GM15510 (cell line): ENCODE results near the gene SGCA.

Source experiments
- POLR2A ChIP-seq: IDR thresholded peaks from 3 replicates; pipeline ENCODE4 v1.6.1; 2011; ENCODE audit warnings: borderline replicate concordance; ENCODE audit not compliant: insufficient read length; ENCODE audit errors: extremely low read depth

SGCA gene

DNA sequence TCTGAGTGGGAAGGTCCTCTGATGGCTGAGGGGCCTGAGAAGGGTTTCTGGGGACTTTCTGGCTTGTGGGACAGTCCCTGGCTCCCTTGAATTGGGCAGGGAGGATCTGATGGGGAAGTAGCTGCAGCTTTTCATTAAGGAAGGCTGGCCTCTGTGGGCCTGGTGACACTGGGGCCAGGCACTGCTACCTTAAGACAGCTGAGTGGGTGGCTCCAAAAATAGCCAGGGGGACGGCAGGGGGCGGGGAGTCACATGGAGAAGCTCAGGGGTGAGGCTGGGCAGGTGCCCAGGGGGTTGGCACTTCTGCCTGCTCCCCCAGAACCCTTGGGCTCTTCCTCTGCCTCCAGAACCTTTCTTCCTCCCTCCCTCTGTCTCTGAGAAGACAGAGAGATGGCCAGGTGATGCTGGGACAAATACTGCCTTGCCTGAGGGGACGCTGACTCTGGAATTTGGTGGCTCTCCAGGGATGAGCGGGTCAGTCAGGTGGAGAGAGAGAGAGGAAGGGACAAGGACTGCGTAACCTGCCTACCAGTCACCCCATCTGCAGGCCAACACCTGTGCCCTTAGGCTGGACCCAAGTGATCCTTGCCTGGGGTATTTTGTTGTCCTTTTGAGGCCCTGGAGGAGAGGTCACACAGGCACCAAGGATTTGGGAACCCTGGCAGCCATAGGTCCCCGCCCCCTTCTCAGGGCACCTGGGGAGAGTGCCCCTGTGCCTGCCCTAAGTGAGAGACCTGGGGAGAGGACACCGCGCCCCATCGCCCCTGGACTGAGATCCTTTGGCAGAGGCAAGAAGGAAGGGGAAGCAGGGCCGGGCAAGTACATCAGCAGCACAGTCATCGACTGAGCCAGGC, 1.7 kb upstream of the SGCA start:
- no peak for TF ChIP-seq POLR2A

DNA sequence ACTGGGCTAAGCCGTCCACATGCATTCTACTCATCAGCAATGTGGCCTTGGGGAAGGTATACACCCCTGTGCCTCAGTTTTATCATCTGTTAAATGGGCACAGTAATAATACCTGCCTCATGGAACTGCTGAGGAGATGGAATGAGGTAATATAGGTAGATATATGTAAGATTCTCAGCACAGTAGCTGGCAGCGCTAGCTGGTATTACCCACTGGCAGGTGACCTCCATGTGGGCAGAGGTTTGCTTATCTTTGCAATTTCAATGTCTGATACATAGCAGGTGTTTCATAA, 1.2 kb upstream of the SGCA start:
- TF ChIP-seq POLR2A = no peak

DNA sequence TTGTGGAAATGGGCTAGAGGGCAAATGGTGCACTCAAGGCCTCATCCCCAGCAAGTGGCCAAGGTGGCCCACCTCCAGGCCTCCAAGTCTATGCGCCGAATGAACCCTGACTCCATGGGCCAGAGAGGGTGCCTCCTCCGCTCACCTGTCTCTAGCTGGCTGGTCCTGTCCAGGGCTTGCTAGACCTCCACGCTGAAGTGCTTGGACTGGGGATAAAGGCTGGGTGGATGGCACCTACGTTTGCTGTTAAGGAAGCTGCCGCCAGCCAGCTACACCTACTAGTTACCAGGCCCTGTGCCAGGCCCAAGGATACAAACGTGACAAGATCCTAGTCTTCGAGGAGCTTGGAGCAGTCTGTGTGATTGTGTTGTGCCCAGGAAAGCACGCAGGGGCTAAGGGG, 739 bp upstream of the SGCA start:
- no peak for TF ChIP-seq POLR2A

DNA sequence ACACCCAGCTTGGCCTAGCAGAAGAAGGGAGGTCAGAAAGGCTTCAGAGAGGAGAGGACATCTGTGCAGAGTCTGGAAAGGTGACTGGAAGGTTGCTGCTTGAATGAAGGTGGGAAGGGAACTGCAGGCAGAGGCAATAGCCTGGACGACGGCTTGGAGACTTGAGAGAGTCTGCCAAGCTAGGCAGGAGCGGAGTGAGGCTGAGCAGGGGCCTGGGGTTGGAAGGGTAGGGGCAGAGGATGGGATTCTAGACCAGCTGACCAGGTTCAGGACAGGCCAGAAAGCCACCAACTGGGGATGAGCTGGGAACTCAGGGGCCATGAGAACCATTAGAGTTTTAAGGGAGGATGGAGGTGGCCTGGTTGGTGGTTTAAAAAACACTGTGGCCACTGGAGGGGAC, 339 bp upstream of the SGCA start:
- no peak for TF ChIP-seq POLR2A

DNA sequence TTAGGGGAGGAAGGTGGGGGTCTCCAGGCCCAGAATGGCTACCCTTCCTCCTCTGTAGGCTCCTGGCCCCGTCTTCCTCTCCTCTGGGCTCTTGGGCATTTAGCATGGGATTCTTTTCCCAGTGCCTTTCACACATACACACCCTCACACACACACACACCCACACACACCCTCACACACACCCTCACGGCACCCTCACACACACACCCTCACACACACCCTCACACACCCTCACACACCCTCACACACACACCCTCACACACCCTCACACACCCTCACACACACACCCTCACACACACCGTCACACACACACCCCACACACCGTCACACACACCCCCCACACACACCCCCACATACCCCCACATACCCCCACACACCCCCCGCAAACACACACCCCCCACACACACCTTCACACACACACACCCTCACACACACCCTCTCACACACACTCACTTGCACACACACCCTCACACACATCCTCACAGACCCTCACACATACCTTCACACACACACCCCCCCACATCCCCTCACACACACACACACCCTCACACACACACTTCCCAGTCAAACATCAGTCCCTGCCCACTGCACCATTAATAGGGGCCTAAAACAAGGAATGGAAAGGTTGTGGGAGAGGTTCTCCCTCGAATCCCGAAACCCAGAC, 845 bp downstream of the SGCA start:
- TF ChIP-seq POLR2A = no peak

DNA sequence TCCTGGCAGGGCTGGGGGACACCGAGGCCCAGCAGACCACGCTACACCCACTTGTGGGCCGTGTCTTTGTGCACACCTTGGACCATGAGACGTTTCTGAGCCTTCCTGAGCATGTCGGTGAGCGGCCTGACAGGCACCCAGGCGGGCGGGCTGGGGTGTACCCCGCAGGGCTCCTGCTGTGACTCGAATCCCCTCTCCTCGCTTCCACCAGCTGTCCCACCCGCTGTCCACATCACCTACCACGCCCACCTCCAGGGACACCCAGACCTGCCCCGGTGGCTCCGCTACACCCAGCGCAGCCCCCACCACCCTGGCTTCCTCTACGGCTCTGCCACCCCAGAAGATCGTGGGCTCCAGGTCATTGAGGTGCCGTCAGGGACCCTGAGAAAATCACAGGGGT, 1.6 kb downstream of the SGCA start:
- TF ChIP-seq POLR2A = no peak

DNA sequence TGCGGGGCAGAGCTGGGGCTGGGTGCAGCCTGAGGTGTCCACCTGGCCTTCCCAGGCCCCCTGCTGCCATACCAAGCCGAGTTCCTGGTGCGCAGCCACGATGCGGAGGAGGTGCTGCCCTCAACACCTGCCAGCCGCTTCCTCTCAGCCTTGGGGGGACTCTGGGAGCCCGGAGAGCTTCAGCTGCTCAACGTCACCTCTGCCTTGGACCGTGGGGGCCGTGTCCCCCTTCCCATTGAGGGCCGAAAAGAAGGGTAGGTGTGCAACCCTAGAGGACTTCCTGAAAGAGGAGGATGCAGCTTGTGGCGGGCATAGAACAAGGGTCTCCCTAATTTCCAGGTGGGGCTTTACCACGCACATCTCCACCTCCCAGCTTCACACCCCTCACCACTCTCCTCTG, 2.5 kb downstream of the SGCA start:
- TF ChIP-seq POLR2A = no peak

DNA sequence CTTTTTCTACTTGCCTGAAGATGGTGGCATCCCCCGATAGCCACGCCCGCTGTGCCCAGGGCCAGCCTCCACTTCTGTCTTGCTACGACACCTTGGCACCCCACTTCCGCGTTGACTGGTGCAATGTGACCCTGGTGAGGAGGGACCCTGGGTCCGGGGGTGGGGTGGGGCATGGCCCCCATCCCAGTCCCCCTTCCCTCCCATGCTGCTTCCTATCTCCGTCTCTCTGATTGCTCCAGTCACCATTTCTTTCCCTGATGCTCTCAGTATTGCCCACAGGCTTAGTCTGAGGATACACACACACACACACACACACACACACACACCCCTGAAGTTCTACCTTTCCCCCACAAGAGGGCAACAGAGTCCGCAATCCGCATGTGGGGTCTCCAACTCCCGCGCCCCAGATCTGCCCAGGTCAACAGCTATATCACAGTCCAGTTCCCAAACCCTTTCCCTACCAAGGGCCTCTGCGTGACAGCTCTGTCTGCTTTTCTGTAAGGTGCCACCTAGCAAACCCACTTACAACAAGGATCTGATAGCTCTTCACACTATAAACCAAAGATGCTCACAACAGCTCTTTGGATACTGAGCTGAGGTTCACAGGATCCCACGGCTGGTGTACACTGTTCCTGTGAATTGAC, 3.4 kb downstream of the SGCA start:
- no peak for TF ChIP-seq POLR2A

DNA sequence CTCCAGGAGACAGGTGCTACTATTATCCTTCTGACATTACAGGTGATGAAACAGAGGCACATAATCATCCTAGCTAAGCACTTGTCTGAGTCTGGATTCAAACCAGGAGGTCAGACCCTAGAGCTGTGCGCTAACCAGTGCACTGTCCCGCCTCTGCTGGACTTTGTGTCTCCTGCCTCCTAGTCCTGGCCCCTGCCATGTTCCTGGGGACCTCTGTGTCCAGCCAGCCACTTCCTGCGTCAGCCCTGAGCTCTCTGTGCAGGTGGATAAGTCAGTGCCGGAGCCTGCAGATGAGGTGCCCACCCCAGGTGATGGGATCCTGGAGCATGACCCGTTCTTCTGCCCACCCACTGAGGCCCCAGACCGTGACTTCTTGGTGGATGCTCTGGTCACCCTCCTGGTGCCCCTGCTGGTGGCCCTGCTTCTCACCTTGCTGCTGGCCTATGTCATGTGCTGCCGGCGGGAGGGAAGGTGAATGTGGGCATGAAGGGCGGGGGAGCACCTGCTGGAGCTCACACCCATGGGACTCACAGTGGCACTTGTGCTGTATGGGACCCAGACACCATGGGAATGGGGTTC, 4.2 kb downstream of the SGCA start:
- TF ChIP-seq POLR2A = no peak

DNA sequence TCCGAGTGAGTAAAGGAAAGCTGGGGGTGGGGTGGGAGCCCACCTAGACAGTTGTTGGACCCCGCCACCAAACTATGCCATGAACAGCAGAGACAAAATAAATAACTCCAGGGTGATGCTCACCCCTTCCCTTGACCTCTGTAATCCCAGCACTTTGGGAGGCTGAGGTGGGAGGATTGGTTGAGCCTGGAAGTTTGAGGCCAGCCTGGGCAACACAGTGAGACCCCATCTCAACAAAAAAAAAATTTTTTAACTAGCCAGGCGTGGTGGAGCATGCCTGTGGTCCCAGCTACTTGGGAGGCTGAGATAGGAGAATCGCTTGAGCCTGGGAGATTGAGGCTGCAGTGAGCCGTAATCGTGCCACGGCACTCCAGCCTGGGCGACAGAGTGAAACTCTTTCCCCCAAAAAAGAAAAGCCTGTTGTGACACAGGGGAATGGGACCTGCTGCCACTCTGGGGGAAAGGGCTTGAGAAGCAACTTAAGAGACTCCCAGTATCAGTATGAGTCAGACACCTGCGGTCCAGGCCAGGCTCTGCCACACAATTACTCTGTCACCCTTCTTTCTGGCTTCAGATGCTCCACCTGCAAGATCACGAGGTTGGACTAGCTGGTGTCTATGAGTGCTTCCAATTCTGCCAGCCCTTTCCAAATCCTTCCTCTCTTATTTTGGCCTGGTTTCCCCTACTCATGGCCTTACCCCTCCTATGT, 5.0 kb downstream of the SGCA start:
- no peak for TF ChIP-seq POLR2A

DNA sequence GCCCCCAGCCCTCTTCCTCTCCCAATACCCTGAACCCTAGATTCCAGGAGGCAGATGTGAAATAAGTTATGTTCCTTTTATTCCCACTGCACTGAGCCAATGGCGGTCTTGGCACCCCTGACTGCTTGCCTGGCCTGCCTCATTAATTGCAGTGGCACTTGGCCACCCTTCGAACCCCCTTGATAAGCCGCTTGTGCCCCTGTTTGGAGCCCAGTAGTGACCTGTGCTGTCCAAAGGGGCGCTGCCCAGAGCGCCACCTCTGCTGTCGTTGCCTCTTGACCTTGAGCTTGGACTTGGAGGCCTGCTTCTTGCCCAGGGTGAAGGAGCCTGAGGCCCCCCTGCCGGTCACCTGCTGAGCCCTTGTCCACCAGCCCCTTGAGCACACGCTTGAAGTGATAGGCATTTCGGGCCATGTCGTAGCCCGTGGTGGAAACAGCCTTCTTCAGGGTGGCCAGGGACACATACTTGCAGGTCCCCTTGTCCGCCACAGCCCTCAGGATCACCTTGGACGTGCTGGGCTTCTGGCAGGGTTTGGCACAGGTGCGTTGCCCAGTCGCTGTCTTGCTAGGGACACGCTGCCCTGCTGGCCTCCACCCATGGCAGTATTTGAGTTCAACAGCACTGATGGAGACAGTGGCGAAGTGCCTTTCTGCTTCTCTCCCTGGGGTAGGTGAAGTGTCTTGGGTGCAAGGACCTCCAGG, 5.7 kb downstream of the SGCA start:
- TF ChIP-seq POLR2A = no peak

DNA sequence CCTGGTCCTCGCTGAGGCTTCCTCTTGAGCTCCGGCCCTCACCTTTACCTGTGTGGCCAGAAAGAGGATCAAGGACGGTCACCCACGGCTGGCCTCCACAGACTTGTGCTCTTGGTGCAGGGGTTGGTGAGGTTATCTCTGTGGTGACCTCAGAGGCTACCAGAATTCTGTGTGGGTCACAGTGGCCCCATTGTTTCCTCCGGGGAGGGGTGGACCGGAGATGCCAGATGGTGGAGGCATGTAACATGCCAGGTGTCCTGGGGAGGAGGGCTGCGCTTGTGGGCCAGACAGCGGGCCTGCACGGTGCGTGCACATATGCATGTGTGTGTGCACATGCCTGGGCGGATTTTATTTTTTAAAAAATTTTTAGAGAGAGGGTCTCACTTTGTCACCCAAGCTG, 6.3 kb downstream of the SGCA start:
- no peak for TF ChIP-seq POLR2A

DNA sequence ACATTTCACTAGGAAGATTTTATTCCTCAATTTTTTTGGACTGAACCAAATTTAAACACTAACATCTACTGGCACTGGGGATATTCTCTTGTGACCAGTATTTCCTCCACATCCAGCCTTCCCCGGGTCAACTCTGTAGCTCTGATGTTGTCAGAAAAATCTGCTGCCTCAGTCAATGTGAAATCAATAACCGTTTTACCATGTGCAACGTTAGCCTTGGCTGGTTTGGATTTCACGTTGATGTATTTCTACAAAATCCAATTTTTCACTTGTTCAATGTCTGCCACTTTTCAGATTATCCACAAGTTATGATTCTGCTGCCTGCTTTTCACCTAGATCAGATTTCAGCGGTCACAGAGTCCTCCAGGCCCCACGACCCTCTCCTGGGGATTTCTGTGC, 7.1 kb downstream of the SGCA start:
- TF ChIP-seq POLR2A = no peak

DNA sequence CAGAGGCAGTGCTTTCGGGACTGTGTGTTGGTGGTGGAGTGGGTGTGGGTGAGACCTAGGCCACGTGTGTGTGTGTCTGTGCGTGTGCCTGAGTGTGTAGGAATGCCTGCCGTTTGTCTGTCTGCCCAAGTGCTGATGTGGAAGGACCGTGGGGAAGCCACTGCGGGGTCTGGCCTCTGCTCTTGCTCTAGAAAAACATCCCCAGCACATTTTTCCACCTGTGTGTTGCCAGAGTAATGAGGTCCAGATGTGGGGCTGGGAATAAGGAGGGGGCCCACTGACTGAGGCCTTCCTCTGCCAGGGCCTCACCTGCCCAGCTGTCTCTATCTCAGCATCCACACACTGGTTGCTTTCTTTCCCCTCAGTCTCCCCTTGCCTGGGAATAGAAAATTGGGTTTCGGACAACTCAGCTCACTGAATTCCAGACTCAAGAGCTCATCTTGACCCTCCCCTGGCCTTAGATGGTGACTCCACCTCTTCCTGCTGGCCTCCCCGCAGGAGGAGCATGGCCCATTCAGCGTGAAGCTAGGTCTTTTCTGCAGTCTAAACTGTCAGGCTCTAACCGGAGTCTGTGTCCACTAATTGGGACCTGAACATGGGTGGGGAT, 7.6 kb downstream of the SGCA start:
- no peak for TF ChIP-seq POLR2A
